ENCODE measurements around the gene NRP2.

Gene NRP2, protein sequence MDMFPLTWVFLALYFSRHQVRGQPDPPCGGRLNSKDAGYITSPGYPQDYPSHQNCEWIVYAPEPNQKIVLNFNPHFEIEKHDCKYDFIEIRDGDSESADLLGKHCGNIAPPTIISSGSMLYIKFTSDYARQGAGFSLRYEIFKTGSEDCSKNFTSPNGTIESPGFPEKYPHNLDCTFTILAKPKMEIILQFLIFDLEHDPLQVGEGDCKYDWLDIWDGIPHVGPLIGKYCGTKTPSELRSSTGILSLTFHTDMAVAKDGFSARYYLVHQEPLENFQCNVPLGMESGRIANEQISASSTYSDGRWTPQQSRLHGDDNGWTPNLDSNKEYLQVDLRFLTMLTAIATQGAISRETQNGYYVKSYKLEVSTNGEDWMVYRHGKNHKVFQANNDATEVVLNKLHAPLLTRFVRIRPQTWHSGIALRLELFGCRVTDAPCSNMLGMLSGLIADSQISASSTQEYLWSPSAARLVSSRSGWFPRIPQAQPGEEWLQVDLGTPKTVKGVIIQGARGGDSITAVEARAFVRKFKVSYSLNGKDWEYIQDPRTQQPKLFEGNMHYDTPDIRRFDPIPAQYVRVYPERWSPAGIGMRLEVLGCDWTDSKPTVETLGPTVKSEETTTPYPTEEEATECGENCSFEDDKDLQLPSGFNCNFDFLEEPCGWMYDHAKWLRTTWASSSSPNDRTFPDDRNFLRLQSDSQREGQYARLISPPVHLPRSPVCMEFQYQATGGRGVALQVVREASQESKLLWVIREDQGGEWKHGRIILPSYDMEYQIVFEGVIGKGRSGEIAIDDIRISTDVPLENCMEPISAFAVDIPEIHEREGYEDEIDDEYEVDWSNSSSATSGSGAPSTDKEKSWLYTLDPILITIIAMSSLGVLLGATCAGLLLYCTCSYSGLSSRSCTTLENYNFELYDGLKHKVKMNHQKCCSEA

DNA sequence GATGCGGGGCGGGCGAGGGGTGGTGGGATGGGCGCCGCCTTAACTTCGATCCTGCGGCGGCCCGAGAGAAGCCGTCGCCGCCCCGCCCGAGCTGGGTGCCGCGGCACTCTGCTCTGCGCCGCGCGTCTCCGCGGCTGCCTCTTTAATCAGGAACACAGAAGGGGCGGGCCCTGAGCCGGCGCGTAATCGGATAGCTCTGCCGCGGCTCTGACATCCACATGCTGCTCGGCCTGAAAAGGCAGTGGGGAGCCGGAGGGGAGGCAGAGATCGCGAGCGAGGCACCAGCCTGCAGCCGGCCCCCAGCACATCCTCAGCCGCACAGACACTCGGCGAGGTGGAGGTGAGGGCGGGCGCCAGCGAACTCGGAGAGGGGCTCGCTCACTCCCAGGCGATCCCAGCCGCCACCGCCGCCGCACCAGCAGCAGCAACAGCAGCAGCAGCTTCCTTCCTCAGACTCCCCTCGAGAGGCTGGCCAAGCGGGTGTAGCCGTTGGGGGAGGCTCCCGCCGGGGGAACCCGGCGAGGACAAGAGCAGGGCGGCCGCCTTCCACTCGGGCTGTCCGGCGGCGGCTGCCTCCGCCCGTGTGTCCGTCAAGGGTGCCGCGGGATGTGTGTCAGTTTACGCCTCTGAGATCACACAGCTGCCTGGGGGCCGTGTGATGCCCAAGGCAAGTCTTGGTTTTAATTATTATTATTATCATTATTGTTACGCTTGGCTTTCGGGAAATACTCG is at the start of gene NRP2:
Gene NRP2 (plus strand): TSS at position 263 of the 732 bp plus-strand sequence. CDS start 790 bp downstream, outside the sequence.
- DNase-seq, result peak; percentile 74

DNA sequence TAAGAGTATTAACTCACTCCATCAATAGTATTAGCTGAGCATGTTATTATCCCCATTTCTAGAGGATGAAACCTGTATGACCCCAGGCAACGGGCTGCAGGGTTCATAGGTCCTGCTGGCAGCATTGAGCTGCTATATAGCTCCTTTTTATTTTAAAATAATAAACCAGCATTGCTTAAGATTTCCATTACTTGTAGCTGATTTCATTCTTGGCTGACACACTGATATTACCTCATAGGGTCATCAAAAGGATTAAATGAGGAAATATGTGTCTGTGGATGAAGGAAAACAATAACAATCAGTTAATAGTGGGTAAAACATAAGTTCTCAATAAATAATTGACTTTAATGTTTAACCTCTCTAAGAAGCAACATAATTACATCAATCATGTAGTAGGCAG is 48.3 kb upstream of the NRP2 start:
- no peak for DNase-seq

DNA sequence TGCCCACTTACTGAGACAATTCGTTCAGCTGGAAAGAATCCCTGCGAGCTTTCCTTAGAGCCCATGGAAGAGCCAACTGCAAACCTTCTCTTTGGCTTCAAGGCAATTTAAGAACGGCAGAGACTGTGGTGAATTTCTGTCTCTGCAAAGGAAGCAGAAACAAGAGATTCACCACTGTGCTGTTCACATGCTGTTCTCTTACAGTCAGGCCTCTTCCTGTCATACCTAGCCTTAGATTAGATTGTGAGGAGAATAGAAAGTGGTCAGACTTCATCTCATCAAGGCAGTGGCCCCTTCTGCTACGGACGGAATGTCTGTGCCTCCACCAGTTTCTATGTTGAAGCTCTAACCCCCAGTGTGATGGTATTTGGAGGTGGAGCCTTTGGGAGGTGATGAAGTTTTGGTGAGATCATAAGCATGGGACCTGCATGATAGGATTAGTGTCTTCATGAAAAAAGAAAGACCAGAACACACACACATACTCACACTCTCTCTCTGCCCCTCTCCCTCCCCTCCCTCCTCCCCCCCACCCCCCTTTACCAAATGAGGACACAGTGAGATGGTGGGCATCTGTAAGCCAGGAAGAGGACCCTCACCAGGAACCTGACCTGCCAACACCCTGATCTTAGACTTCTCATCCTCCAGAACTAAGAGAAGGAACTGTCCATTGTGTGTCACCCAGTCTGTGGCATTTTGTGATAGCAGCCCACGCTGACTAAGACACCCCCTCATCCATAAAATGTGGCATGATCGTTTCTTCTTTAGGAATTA is 45.6 kb upstream of the NRP2 start:
- DNase-seq, result no peak

DNA sequence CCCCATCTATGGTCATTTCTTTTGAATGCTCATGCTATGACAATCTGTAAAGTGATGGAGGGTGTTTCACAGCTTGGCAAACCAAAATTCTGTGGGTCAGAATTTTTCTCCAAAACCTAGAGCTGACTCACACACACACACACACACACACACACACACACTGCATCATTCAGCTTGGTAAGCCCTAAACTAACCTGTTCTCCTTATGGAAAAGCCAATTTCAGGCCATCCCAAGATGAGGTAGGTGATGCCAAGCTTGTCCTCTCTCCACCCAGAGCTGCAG is 45.0 kb upstream of the NRP2 start:
- no peak for DNase-seq

DNA sequence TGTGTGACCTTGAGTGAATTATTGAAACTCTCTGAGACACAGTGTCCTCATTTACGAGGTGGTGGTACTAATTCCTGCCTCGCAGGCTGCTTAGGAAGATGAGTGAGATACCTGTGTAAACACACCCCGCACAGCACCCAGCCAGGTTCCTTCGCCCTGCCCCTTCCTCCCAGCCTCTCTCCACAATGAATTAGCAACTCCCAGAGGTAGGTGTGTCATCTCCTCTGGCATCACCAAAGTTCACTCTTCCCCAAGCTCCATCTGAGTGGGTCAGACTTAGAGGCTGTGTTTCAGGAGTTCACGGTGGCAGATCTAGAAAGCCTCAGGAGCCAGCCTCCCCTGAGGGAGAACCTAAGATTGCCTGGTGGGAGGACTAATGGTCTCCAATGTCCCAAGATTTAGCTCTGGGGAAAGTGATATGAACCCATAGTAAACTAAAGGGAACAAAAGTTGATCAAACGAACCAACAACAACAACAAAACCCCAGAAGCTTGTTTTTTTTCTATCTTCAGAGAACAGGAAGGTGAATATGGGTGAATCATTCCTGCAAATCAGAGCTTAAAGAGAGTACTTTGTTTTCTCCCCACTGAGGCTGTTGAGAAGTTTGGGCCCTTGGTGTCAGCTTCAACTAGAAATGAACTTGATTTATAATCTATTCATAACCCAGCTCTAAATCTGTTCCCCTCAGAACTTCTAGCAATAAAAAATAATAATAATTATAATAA is 44.4 kb upstream of the NRP2 start:
- no peak for DNase-seq

DNA sequence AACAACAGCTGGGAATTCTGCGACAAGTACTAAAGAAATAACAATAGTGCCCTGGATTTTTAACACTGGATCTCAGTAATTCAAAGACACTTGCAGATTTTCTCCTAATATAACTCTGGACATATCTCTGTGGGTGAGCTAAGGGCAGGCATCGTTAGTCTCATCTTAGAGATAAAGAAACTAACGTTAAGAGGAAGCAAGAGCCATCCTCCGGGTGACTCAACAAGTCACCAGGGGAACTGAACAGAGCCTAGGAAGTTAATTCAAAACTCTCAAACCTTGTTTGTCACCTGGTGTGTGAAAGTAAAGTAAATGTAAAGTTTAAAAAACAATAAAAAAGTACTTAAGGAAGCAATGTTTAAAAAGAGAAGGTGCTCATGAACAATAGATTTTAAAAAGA is 41.6 kb upstream of the NRP2 start:
- no peak for DNase-seq

DNA sequence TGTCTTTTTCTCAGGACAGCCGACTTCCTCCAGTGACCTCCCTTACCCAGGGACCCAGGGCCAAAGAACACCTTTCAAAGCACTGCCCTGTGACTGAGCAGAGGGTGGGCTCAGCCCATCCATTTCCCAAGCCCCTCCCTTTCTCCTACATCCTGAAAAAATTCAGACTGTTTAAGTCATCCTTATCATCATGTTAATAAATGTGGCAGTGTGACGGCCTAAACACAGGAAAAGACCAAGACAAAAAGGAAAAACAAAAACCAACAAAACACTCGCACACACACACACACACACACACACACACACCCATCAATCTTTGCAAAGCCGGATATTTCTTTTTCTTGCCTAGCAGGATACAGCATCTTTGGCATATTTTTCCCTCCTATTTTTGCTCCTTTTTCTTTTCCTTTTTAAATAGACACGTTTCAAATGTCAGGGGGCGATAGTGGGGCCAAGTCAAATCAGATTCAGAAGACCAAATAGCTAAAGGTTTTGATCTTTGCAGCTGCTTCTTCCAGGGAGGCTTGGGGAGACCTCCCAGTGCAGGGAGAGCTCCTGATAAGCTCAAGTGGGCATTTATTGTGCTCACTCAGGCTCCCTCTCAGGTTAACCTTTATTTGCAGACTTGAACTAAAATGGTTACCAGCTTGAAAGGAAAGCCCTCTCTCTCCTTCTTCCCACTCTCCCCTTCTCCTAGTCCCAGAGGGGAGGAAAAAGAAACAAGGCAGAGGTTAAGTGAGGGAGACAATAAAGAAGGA is 39.5 kb upstream of the NRP2 start:
- DNase-seq, result no peak

DNA sequence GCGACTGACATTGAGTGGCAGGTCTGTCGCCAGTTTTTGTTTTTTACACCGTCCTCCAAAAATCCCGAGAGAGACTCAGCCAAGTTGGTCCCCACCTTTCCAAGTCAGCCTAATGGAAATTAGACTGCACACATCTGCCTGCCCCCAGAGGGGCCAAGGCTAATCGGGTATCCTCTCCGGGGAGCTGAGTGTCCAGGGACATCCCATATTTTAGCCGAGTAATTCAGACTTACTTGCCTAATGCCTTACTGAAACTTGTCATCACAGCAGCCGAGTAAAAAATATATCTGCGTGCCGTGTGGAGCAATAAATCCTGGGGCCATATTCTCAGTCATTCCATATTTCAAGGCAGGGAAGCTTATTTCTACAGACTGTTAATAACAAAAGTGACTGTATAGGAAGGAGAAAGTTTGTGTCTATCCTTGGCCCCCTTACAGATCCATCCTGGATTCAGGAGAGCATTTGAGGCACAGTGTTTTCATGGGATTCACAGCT is 38.9 kb upstream of the NRP2 start:
- no peak for DNase-seq

DNA sequence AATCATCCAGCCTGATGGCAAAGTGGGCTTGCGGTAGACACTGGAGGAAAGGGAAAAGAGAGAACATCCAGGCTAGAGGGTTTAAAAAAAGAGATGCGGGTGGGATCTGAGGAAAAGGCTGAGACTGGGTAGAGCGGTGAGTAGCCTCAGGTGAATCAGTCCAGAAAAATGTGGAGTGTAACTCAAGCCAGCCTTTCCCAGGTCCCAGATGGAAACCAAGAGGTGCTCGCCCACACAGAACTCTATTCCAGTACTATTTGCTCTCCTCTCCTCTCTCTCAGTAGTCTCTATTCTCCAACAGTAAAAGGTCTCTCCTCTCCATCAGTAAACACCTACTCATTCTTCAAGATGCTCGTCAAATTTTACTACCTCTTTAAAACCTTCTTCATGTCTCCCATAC is 38.3 kb upstream of the NRP2 start:
- no peak for DNase-seq

DNA sequence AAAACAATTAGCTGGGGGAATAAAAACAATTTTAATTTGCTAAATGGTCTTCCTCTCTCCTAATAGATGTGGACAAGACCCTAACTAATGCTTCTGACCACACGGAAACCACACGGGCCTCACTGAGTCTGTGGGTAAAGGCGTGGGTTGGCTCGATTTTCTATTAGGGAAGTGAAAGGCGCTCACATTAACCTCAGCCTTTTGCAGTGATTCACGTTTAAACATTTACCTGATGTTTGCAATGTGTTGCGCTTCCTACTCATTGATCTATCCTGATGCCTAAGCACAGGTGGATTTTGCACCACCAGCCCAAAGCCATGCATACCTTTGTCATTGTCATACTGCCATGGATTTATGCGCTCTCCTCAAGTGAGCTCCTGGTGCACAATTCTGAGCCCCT is 35.6 kb upstream of the NRP2 start:
- no peak for DNase-seq

DNA sequence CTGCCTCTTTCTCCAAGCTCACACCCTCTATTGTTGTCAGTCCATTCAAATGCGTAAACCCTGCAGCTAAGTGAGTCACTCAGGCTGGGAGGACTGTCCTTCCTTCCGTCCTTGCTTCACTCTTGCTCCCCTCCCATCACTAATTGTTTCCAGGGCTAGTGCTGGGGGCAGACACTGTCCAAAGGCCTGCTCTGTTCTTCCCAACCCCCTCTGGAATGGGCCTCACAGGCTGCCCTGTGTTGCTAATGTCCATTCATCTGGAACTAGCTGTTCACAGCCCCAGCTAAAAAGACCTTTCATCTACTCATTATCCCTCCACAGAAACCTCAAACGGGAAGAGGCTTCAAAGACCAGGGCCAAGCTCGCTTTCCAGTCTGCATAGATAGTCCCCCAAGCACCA is 31.9 kb upstream of the NRP2 start:
- DNase-seq, result no peak

DNA sequence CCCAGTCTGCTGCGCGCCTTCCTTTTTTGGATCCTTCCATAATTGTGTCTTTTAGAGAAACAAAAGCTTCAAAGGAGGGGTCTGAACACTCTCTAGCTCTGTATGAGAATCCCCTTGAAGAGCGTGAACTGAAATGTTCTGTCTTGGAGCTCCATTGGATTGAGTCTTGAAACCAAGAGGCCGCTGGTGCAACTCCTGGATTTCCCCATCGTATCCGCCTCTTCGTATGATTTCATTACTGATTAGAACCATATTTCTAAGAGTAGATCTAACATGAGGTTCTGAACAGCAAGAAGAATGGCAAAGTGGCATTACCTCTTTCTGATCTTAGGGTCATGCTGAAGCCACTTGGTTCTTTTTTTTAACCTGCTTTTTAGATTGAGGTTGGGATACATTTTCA is 31.4 kb upstream of the NRP2 start:
- no peak for DNase-seq

DNA sequence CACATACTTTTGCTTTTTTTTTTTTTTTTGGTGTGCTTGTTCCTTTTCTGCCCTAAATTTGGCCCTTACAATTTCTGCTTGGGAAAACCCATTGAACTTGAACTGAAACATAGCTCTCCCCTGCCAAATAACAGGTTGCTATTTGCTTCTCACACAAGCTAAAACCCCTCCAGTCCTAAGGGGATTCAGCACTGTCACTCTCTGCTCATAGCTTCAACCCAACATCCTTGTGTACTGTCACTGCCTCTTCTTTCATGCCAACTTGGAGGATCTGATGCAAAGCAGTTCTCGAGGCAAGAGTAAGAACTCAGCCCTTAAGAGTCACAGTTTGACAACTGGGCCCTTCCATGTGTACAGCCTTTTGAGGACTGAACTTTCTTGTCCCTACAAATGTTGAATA is 30.6 kb upstream of the NRP2 start:
- no peak for DNase-seq

DNA sequence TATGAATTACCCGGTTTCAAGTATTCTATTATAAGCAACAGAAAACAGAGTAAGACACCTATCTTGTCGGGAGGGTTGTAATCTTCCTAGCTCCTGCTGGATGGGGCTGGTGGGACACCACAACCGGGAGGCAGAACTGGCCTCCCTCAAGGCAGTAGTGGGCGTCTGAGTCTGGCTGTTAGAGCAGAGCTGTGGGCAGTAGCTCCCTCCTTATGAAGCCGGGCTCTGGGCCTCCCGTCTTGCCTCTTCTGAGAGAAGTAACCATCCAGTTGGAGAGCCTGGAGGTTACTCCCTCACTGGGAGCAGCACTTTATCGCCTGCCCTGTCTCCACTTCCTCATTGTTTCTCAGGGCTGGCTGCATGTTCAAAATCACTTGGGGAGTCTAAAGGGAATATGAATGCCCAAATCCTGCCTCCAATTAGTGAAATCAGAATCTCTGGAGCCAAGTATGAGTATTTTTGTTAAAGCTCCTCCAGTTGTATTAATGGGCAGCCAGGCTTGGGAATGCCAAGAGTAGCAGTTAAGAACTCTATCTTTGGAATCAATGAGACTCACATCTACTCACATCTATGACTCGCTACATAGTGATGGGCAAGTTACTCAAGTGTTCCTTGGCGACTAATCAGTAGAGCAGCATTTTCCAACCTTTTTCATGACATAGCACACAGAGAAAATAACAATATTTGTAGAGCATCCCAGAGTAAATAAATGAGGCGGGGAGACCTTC is 27.3 kb upstream of the NRP2 start:
- no peak for DNase-seq

DNA sequence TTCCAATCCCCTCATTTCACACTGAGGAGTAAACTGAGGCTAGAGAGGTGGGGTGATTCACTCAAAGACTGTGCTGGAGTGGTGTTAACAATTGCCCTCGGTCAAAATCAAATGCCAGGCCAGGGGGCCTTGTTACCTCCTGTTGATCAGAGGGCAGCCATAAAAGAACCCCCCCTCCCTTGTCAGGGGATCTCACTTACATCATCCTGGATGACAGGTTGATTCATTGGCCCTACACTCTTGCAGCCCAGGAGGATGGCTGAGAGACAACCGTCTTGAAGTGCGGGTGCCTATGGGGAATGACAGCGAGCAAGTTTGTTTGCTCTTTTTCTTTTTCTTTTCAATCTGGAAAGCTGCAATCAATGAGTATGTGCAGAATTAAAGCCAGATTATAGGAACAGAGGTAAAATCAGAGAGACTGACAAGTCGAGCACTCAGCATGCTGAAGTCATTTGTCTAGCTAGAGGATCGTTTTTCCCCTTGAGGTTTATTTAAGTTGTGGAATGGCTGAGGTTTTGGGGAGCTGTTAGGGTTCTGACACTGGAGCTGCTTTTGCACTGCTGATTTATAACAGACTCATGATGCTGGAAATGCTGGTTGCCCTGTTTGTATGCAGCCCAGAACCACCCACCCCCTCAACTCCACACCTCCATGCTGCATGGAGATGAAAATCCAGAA is 26.4 kb upstream of the NRP2 start:
- DNase-seq, result no peak

DNA sequence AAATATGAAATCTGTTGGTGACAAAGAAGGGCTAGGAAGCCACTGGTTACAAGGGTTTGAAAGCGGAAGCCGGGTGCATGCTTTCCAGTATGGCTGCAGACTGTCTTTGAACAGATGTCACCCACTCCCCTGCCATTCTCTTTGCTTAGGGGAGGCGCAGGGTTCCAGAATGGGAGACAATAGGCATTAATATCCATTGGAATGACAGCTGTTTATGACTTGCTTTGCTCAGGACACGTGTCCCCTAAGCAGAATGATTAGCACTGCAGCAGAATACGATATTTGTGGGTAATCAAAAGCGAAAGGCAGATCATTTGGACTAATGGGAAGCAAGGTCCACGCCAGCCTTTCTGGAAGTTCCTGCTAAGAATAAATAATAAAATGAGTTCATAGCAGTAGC is 25.8 kb upstream of the NRP2 start:
- no peak for DNase-seq

DNA sequence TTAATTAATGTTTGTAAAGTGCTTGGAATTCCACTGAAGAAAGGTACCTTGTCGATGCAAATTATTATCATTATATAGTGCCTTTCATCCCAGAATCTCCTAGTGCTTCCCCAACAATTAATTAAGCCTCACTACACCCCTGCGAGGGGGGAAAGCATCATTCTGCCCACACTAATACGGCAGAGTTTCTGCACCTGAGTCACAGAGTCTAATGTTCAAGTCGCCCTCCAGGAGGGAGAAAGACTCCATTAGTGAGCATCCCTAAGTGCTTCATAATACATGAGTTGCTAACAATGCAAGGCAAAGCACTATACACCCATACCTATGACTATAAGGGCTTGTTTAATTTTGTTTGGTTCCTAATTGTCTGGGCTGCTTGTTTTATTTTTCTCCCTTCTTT is 25.4 kb upstream of the NRP2 start:
- DNase-seq, result no peak

DNA sequence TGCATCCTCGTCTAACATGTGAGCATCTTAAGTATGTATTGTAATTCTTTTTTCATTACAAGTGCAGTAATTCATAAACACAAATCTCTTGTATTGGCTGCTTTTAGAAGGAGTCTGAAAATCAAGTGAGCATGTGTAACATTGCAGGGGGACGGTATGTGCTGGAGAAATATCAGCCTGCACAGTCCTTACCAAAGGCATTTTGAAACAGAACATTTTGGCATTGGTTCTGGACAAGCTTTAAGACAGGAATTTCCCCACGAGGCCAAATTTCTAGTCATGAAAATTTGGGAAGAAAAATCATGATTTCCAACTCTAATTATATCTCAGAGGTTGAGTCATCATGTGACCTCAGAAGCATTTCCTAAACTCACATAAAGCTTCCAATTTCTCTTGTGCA is 24.7 kb upstream of the NRP2 start:
- DNase-seq, result no peak

DNA sequence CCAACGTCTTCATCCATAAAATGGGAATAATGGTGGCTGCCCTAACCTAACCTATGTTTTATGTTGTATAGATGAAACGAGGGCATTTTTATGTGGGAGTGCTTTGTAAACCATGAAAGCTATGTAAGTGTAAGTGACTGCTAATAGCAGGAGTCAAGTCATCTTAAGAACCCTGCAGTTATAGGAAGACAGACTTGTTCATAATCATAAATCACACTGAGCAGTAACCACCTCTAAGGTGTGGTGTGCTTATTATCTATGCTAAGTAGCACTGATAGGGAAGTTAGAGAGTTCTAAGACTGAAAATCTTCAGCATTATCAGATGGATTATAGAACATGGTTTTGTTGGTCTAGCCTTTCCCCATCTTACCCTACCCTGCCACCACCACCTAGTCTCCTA is 24.2 kb upstream of the NRP2 start:
- DNase-seq, result no peak

DNA sequence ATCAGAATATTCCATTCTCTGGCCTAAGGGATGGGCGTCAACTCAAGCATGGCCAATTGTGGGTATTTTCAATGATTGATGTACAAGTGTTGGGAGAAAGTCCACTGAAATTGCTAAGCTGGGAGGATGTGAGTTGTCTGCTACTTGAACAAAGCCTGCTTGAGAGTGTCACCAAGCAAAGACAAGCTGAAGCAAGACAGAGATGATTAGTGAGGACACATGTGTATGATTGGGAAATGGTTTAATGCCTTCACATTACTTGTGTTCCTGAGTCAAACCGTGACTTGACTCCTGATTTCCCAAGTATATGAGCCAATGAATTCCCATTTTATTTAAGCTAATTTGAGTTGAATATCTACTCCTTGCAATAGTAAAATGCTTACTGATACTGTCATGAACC is 23.7 kb upstream of the NRP2 start:
- no peak for DNase-seq

Measured in activated CD4-positive, alpha-beta T cell treated with anti-CD3 and anti-CD28 coated beads for 48 hours (primary cell).